WERI-Rb-1 (cell line): ENCODE results near the gene QSOX1.
"Not testable (repeated sequence)": the region's sequence is repeated elsewhere in the genome, so short reads cannot be mapped to it uniquely, and the experiment has no call there.

Experiments used
- DNase-seq: peaks from one replicate; pipeline ENCODE4 v3.0.0-alpha.2; 2020
- H3K27ac ChIP-seq: fragments of 250-450 bp; sonication (Bioruptor Pico); 2 replicates; pipeline ENCODE4 v1.5.1; 2020; ENCODE audit warnings: mild to moderate bottlenecking, moderate library complexity
- H3K27me3 ChIP-seq: fragments of 250-450 bp; sonication (Bioruptor Pico); 2 replicates; pipeline ENCODE4 v1.5.1; 2021; ENCODE audit warnings: mild to moderate bottlenecking, low read depth, moderate library complexity; ENCODE audit not compliant: insufficient read depth, severe bottlenecking
- H3K36me3 ChIP-seq: fragments of 250-450 bp; sonication (Bioruptor Pico); 2 replicates; pipeline ENCODE4 v1.5.1; 2020; ENCODE audit warnings: mild to moderate bottlenecking, moderate library complexity
- H3K4me3 ChIP-seq: 2 replicates; pipeline ENCODE4 v1.5.1; 2011; ENCODE audit warnings: low read depth, mild to moderate bottlenecking, control low read depth, low read length
- H3K9me3 ChIP-seq: fragments of 250-450 bp; sonication (Bioruptor Pico); 2 replicates; pipeline ENCODE4 v1.5.1; 2021; ENCODE audit warnings: mild to moderate bottlenecking, moderate library complexity; ENCODE audit not compliant: severe bottlenecking
- TF ChIP-seq, protein P1 (sequence below): IDR thresholded peaks from 2 replicates; pipeline ENCODE4 v1.5.1; 2011; ENCODE audit warnings: low read depth, mild to moderate bottlenecking, control low read depth, inconsistent platforms, low read length

Gene QSOX1

DNA sequence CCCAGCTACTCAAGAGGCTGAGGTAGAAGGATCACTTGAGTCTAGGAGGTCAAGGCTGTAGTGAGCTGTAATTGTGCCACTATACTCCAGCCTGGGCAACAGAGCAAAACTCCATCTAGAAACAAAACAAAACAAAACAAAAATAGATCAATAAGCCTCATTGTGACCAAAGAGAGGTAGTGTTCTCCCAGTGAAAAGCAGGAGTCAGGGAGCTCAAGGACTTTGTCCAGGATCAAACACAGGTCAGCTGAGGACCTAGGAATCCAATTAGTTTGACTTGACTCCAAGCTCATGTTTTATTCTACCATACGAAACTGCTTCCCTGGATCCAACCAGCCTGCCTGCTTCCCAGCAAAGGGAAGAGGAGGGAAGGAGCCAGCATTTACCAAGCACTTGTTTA lies 21.5 kb upstream of the QSOX1 start:
- no peaks in the 10 kb centered on the region for H3K9me3 ChIP-seq
- DNase-seq, result no peak
- no peak overlapping the region for H3K4me3 ChIP-seq
- H3K27ac ChIP-seq, result no peak overlapping the region
- TF ChIP-seq, protein P1, sequence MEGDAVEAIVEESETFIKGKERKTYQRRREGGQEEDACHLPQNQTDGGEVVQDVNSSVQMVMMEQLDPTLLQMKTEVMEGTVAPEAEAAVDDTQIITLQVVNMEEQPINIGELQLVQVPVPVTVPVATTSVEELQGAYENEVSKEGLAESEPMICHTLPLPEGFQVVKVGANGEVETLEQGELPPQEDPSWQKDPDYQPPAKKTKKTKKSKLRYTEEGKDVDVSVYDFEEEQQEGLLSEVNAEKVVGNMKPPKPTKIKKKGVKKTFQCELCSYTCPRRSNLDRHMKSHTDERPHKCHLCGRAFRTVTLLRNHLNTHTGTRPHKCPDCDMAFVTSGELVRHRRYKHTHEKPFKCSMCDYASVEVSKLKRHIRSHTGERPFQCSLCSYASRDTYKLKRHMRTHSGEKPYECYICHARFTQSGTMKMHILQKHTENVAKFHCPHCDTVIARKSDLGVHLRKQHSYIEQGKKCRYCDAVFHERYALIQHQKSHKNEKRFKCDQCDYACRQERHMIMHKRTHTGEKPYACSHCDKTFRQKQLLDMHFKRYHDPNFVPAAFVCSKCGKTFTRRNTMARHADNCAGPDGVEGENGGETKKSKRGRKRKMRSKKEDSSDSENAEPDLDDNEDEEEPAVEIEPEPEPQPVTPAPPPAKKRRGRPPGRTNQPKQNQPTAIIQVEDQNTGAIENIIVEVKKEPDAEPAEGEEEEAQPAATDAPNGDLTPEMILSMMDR, result no peak
- H3K36me3 ChIP-seq, result no peaks in the 10 kb centered on the region
- H3K27me3 ChIP-seq, result no peaks in the 10 kb centered on the region

DNA sequence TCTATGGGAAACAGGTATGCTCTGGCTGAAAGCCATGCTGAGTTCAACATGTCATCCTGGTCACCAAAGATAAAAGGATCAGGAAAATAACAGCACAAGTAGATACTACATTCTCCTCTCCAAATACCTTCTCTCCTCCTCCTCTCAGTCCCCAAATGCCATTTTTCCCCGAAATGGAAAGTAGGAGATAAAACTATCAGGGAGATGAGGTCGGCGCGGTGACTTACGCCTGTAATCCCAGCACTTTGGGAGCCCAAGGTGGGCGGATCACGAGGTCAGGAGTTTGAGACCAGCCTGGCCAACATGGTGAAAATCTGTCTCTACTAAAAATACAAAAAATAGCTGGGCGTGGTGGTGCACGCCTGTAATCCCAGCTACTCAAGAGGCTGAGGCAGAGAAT lies 21.0 kb upstream of the QSOX1 start:
- H3K27ac ChIP-seq, H3K36me3 ChIP-seq, H3K27me3 ChIP-seq, H3K9me3 ChIP-seq, DNase-seq, H3K4me3 ChIP-seq: not testable (repeated sequence)

DNA sequence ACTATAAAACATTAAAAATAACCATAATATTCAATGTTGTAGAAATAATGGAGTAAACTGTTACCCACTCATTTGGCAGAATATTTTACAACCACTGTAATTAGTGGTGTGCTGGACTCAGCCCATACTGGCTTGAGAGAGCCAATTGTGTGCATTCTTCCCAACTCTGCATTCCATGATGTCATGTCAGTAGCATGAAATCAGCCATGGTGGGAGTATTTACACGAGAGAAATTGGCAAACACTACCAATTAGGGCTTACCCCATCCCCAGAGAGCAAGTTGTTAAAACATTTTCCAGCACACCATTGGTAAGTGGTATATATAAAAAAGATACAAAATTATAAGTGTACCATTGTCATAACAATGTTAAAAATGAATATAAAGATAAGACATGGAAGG lies 19.1 kb upstream of the QSOX1 start:
- TF ChIP-seq, protein P1, result no peak

DNA sequence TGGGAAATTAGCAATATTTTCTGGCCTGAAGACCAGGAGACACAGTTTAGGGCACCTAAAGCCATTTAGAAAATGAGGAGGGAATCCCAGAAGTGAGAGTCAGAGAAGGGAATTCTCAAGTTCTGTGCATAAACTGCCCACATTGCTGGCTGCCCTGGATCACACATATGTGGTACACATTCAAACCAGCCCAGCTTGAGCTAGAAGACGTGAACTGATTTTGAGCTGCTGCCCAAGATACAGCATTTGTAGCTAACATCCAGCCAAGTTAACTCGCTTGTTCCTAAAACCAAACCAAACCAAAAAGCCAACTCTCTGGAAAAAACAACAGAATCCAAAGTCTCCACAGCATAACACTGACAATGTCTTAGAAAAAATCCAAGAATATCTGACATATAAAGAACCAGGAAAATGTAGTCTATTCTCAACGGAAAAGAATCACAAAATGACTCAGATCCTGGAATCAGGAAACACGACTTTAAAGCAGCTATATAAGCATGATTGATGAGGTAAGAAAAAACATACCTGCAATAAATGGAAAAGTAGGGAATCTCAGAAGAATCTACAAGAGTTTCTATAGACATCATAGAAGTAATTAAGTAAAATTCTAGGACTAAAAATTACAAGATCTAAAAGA lies 18.2 kb upstream of the QSOX1 start:
- no peak overlapping the region for H3K27ac ChIP-seq
- H3K27me3 ChIP-seq, result no peaks in the 10 kb centered on the region
- TF ChIP-seq, protein P1, result no peak
- DNase-seq, result no peak
- no peaks in the 10 kb centered on the region for H3K36me3 ChIP-seq
- H3K4me3 ChIP-seq, result no peak overlapping the region
- no peaks in the 10 kb centered on the region for H3K9me3 ChIP-seq

More for the DNA sequence above, 19.1 kb upstream of the QSOX1 start:
- no peaks in the 10 kb centered on the region for H3K36me3 ChIP-seq
- DNase-seq, result no peak
- H3K4me3 ChIP-seq, result no peak overlapping the region
- no peak overlapping the region for H3K27ac ChIP-seq
- no peaks in the 10 kb centered on the region for H3K9me3 ChIP-seq
- no peaks in the 10 kb centered on the region for H3K27me3 ChIP-seq

DNA sequence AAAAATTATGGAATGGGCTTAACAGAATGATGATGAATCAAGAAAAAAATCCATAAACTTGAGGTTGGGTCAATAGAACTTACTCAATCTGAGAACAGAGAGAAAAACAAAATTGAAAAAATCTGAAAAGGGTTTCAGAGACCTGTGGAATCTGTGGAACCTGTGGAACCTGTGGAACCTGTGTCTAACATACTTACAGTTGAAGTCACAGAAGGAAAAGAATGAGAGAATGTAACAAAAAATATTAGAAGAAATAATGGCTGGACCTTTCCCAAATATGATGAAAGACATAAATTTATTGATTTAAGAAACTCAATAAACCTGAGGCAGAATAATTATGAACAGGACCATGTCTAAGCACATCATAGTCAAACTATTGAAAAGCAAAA lies 17.7 kb upstream of the QSOX1 start:
- Histone ChIP-seq H3K27me3 (no peaks in the 10 kb centered on the region), H3K4me3 (no peak overlapping the region), H3K27ac (no peak overlapping the region), H3K9me3 (no peaks in the 10 kb centered on the region), H3K36me3 (no peaks in the 10 kb centered on the region)
- TF ChIP-seq, protein P1, result no peak
- no peak for DNase-seq

DNA sequence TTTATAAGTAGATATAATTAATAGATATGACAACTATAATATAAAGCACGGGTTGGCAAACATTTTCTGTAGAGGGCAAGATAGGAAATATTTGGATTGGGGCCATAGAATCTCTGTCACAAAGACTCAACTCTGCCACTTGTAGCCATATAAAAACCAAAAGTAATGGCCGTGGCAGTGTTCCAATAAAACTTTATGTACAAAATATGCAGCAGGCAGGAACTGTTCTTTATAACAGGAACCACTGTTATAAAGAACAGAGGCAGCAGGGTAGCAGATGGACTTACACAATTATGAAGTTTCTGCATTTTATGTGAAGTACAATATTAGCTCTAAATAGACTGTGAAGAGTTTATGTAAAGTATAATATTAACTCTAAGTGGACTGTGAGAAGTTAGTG lies 16.9 kb upstream of the QSOX1 start:
- H3K27me3 ChIP-seq, result no peaks in the 10 kb centered on the region
- H3K27ac ChIP-seq, result no peak overlapping the region
- no peaks in the 10 kb centered on the region for H3K36me3 ChIP-seq
- TF ChIP-seq, protein P1, result no peak
- no peak for DNase-seq
- no peak overlapping the region for H3K4me3 ChIP-seq
- no peaks in the 10 kb centered on the region for H3K9me3 ChIP-seq
